Effector memory CD8-positive, alpha-beta T cell (primary cell): ENCODE measurements around the gene SSR1.
A peak's percentile ranks its signal among the peaks of the same experiment; 100 is the strongest.

Experiments
- ATAC-seq: fragments of 150-1000 bp; cut with Tn5 transposase; replicated peaks from 2 replicates; pipeline ENCODE4 v1.10.0; 2021; ENCODE audit warnings: mild to moderate bottlenecking, moderate library complexity
- DNase-seq, 3 experiments: peaks; one replicate each; pipeline ENCODE4 v3.0.0; 2021
- H3K27ac Mint-ChIP-seq, 2 donors: one replicate each; pipeline ENCODE4 v1.8.0; 2022; ENCODE audit warnings: mild to moderate bottlenecking in 2 of 2, mixed read lengths in 2 of 2, moderate library complexity in 2 of 2
- H3K27me3 Mint-ChIP-seq, 2 donors: one replicate each; pipeline ENCODE4 v1.8.0; 2022; ENCODE audit warnings: mixed read lengths in 2 of 2
- H3K36me3 Mint-ChIP-seq: one replicate; pipeline ENCODE4 v1.8.0; 2022; ENCODE audit warnings: mild to moderate bottlenecking, moderate library complexity, mixed read lengths; ENCODE audit not compliant: insufficient read depth
- H3K4me1 Mint-ChIP-seq, 2 donors: one replicate each; pipeline ENCODE4 v1.8.0; 2022; ENCODE audit warnings: low read depth in 2 of 2, mixed read lengths in 2 of 2
- H3K4me3 Mint-ChIP-seq, 2 donors: one replicate each; pipeline ENCODE4 v1.8.0; 2022; ENCODE audit warnings: mild to moderate bottlenecking in 2 of 2, mixed read lengths in 2 of 2, moderate library complexity in 2 of 2
- H3K9me3 Mint-ChIP-seq, 2 donors: one replicate each; pipeline ENCODE4 v1.8.0; 2022; ENCODE audit warnings: mixed read lengths in 2 of 2

Gene SSR1

DNA sequence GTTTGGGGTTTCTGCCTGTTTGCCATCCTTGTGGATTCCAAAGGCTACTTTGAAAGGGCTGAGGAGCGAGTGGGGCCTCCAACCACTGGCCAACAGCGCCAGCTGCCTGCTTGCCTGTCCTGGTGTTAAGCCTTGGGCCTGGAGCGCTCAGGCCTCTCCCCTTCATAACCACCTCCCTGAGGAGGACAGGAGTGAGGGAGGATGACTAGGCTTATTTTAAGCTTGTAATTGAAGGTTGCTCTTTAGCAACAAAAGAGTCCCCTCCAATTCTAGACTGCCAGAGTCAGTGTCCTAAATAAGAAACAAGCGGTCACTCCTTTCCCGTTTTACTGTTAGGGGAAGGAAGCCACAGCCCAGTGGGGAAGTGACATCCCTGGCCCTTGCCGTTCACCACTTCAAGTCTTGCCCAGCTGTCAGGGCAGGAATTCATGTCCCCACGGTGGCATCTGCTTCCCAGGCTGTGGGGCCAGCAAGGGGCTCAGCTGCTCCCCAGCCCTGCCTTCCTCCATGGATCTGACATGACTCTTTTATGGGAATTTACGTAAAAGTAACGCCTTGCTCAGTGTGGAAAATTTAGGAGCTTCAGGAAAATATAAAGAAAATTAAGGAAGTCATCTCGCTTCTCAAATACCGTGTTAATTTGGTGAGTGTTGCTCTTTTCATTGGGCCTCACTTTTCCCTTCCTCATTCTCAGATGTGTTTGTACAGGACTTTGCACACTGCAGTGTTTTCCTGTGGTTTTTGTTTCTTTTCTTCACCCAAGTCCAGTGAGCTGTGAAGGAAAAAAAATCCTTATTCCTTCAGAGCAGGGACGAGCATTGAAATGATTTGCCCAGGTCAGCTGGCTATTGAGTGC is 57.8 kb downstream of the SSR1 start:
- DNase-seq (no peak), ATAC-seq (no peak)
- Mint-ChIP-seq H3K36me3 (peaks cover 20% of the 10 kb centered on the region), H3K27ac (no peak overlapping the region), H3K4me1 (peaks cover 0 to under 1% of the 10 kb centered on the region in 2 donors), H3K9me3 (no peaks in the 10 kb centered on the region), H3K4me3 (no peak overlapping the region), H3K27me3 (peaks cover 13 to 17% of the 10 kb centered on the region in 2 donors)

- no peak overlapping the region for H3K4me3 Mint-ChIP-seq
- H3K9me3 Mint-ChIP-seq = no peaks in the 10 kb centered on the region
- no peak for ATAC-seq
- H3K4me1 Mint-ChIP-seq = peaks cover 0 to 2% of the 10 kb centered on the region in 2 donors
- DNase-seq = no peak
- H3K27me3 Mint-ChIP-seq = no peaks in the 10 kb centered on the region
- peaks cover 41% of the 10 kb centered on the region for H3K36me3 Mint-ChIP-seq
- H3K27ac Mint-ChIP-seq = no peak overlapping the region
Observed at GRCh38 chr6:7252390-7252789, 60.6 kb downstream of the SSR1 start.

DNA sequence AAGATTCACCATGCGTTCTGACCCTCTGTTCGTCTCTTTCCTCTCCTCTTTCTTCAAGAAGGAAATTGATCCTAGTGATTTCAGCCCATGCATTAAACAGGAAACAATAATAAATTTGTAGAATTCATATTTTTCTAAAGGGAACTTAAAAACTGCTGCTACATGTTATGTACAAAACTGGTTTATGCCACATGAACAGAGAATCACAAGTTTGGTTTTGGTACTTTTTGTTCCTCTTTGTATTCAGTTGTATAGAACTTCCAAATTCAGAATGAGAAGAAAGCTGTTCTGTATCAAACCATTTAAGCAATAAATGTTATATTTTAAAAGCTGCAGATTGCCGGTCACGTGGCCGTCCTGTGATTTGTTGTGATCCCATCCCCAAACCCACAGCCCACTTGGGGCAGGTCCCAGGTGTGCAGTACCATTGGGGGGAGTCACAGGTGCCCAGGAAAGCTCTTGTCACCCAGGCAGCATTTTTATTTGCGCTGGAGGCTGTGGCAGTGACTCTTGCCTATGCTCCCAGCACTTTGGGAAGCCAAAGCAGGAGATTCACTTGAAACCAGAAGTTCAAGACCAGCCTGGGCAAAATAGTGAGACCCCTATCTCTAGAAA is 61.2 kb downstream of the SSR1 start:
- Mint-ChIP-seq H3K9me3 (no peaks in the 10 kb centered on the region), H3K27me3 (no peaks in the 10 kb centered on the region), H3K4me3 (no peak overlapping the region), H3K36me3 (peaks cover 41% of the 10 kb centered on the region), H3K27ac (no peak overlapping the region), H3K4me1 (peaks cover 0 to 2% of the 10 kb centered on the region in 2 donors)
- DNase-seq (no peak), ATAC-seq (no peak)

DNA sequence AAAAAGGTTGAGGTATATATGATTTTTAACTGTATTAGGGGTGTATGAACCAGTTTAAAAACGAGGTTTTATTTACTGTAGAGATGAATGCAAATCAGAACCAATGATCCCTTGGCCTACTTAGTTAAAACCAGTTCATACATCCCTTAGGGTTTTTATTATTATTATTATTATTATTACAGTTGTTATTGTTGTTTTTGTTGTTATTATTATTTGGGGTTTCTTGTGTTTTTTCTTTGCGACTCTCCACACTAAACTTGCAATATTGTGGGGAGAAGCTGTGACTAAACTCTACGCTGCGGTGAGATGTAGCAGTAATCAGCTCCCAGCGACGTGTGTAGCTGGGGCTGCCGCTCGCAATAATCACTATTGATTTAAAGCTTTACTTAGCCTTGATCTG is 62.2 kb downstream of the SSR1 start:
- no peaks in the 10 kb centered on the region for H3K9me3 Mint-ChIP-seq
- no peaks in the 10 kb centered on the region for H3K27me3 Mint-ChIP-seq
- no peak overlapping the region for H3K27ac Mint-ChIP-seq
- no peak overlapping the region for H3K4me3 Mint-ChIP-seq
- ATAC-seq = no peak
- peaks cover 0 to 2% of the 10 kb centered on the region in 2 donors for H3K4me1 Mint-ChIP-seq
- peaks cover 41% of the 10 kb centered on the region for H3K36me3 Mint-ChIP-seq
- DNase-seq = no peak

- Mint-ChIP-seq H3K27me3 (no peaks in the 10 kb centered on the region), H3K4me3 (no peak overlapping the region), H3K36me3 (peaks cover 41% of the 10 kb centered on the region), H3K9me3 (no peaks in the 10 kb centered on the region), H3K27ac (no peak overlapping the region), H3K4me1 (peaks cover 0 to 2% of the 10 kb centered on the region in 2 donors)
- no peak for DNase-seq
- ATAC-seq = no peak
Observed at GRCh38 chr6:7249946-7250643, 62.9 kb downstream of the SSR1 start.

DNA sequence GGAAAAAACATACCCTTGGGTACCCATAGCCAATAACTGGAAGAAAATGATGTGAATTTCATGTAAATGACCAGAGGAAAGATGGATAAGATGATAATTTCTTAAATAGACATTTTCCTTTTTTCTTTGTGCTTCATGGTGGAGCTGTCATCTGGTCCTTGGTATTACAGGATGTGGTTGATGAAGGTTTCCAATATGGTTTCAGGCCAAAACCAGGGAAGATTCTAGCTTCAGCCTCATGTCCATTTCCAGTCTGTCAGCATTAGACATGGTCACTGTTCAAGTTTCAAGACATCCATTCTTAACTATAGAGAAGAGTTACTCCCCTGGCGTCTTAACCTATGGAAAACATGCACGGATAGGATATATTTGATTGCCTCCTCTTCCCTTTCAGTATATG is 63.6 kb downstream of the SSR1 start:
- Mint-ChIP-seq H3K27ac (no peak overlapping the region), H3K9me3 (no peaks in the 10 kb centered on the region), H3K36me3 (peaks cover 41% of the 10 kb centered on the region), H3K4me1 (peaks cover 0 to 2% of the 10 kb centered on the region in 2 donors), H3K4me3 (no peak overlapping the region), H3K27me3 (no peaks in the 10 kb centered on the region)
- no peak for ATAC-seq
- DNase-seq = no peak

GRCh38 chr6:7247828-7248227 is 65.2 kb downstream of the SSR1 start:
- Mint-ChIP-seq H3K4me1 (peaks cover 6 to 8% of the 10 kb centered on the region in 2 donors), H3K27ac (no peak overlapping the region), H3K4me3 (no peak overlapping the region), H3K27me3 (no peaks in the 10 kb centered on the region), H3K9me3 (no peaks in the 10 kb centered on the region), H3K36me3 (peaks cover 50% of the 10 kb centered on the region)
- DNase-seq (no peak), ATAC-seq (no peak)

DNA sequence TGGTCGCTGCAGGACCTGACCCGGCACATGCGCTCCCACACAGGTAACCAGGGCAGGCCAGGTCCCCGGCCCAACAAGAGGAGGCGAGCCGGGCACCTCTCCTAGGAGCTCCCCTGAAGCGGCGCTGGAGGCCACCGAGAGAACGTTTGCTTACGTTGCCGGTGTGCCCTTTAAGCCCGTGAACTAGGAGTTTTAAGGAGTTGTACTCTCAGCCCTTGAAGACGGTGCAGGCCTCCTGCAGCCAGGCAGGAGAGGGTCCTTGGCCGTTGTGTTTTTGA is 65.9 kb downstream of the SSR1 start:
- no peak overlapping the region for H3K27ac Mint-ChIP-seq
- peaks cover 46% of the 10 kb centered on the region for H3K36me3 Mint-ChIP-seq
- H3K4me3 Mint-ChIP-seq = no peak overlapping the region
- H3K27me3 Mint-ChIP-seq = no peaks in the 10 kb centered on the region
- ATAC-seq = no peak
- H3K4me1 Mint-ChIP-seq = peaks cover 6 to 8% of the 10 kb centered on the region in 2 donors
- no peaks in the 10 kb centered on the region for H3K9me3 Mint-ChIP-seq
- no peak for DNase-seq

DNA sequence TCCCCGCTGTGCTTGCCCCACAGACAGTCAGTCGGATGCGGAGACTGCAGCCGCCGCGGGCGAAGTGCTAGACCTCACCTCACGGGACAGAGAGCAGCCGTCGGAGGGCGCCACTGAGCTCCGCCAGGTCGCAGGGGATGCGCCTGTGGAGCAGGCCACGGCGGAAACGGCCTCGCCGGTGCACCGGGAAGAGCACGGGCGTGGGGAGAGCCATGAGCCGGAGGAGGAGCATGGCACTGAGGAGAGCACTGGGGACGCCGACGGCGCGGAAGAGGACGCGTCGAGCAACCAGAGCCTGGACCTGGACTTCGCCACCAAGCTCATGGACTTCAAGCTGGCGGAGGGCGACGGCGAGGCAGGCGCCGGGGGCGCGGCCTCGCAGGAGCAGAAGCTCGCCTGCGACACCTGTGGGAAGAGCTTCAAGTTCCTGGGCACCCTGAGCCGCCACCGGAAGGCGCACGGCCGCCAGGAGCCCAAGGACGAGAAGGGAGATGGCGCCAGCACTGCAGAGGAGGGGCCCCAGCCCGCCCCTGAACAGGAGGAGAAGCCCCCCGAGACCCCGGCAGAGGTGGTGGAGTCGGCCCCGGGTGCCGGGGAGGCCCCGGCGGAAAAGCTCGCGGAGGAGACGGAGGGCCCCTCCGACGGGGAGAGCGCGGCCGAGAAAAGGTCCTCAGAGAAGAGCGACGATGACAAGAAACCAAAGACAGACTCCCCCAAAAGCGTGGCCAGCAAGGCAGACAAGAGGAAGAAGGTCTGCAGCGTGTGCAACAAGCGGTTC is 66.4 kb downstream of the SSR1 start:
- peaks cover 6 to 8% of the 10 kb centered on the region in 2 donors for H3K4me1 Mint-ChIP-seq
- ATAC-seq = no peak
- DNase-seq = no peak
- H3K4me3 Mint-ChIP-seq = no peak overlapping the region
- no peaks in the 10 kb centered on the region for H3K27me3 Mint-ChIP-seq
- H3K27ac Mint-ChIP-seq = no peak overlapping the region
- H3K9me3 Mint-ChIP-seq = no peaks in the 10 kb centered on the region
- peaks cover 41% of the 10 kb centered on the region for H3K36me3 Mint-ChIP-seq

DNA sequence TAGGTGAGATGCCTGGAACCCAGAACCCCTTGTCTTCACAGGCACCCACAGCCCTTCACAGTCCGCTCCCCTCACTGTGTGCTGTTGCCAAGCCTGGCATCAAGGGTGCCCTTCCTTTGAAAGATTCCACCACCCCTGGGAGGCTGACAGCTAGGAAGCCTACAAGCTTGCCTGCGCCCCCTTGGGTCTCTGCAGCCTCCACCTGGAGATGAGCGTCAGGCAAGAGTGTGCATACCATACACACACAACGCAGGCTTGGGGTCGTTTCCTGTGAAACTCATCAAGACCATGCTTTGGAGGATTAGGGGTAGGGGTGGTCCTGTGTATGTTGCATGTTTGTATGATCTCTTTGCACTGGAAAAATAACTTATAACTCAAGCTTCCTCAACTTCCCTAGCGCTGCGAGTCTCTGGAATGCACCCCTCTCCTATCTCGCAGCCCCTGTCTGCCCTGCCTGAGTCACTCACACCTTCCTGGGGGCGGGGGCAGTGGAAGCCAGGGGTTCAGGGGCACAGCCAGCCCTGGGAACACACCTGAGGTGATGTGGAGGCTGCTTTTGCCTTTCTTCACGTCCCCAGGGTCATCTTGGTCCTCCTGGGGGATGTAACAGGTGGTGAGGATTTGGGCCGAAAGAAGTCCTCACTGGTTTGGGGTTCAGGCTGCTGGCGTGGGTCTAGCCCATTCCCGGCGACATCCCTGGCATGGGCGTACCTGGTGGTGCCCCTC is 67.2 kb downstream of the SSR1 start:
- Mint-ChIP-seq H3K4me1 (peaks cover 6 to 12% of the 10 kb centered on the region in 2 donors), H3K27ac (no peak overlapping the region), H3K9me3 (no peaks in the 10 kb centered on the region), H3K4me3 (no peak overlapping the region), H3K27me3 (no peaks in the 10 kb centered on the region), H3K36me3 (peaks cover 35% of the 10 kb centered on the region)
- no peak for ATAC-seq
- DNase-seq = no peak

DNA sequence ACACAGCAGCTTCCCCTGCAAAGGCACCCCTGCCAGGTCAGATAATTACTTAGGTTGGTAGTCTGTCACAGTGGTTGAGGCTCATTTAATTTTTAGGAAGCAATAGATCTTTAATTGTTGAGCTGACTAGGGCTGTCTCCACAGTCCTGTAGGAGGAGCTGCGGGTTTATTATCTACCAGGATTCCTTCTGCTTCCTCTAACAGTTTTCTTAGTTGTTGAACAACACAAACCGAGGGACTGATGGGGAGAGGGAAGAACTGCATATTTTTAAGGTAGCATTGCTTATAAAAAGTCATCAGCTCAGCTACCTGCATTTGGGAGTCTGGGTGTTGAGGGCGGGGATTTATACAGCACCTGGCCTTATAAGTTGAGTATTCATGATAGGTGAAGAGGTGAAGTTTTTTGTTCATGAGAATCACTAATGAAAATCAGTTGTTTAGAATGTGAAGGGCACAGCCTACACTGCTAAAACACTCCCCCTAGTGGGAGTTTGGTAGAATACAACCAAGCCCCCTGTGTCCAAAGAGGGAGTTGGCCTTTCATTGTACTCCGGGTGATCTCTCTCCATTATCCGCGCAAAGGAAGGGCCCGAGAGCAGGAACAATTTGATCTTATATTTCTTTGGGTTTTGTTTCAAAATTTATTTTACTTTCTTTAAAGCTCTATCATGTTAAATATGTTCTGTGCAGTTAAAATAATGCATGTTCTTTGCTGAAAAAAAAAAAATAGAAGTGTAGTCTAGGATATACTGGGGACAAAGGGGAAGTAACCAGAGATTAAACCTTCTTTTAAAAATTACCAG is 69.6 kb downstream of the SSR1 start:
- Mint-ChIP-seq H3K4me3 (no peak overlapping the region), H3K27me3 (no peaks in the 10 kb centered on the region), H3K36me3 (peaks cover 16% of the 10 kb centered on the region), H3K27ac (peak overlapping the region; percentile 72 to 82), H3K4me1 (peaks cover 9 to 12% of the 10 kb centered on the region in 2 donors), H3K9me3 (no peaks in the 10 kb centered on the region)
- peak; percentile 40 to 52 (median 43) for DNase-seq
- peak; percentile 86 for ATAC-seq

DNA sequence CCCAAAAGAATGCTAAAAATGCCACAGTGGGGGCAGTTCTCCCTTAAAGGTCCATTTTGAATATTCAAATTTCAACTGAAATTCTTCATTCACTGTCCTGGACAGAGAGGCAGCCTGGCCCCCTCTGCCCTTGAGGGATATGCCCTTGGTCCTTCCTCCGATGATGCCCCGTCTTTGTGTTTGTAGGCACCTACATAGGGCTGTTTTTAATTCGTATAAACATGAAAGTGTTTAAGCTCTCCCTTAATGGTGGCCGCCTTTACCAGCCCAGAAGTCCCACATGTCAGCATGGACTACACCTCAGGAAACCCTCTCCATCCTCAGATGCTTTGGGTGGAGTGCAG is 70.2 kb downstream of the SSR1 start:
- Mint-ChIP-seq H3K4me1 (peaks cover 8 to 12% of the 10 kb centered on the region in 2 donors), H3K36me3 (peaks cover 10% of the 10 kb centered on the region), H3K4me3 (no peak overlapping the region), H3K9me3 (no peaks in the 10 kb centered on the region), H3K27ac (peak overlapping the region; percentile 72 to 82), H3K27me3 (no peaks in the 10 kb centered on the region)
- ATAC-seq (no peak), DNase-seq (no peak)
